Endodermal cell (in vitro differentiated cells): ENCODE results near the gene CERT1. TPM values are rescaled to one million over a fixed set of nuclear protein-coding genes. Genes with fewer than 3 reads are reported as not detected.

Experiments
- DNase-seq: peaks from one replicate; pipeline ENCODE4 v3.0.0-alpha.2; 2017
- H3K27ac ChIP-seq: 2 replicates; pipeline ENCODE4 v1.5.1; 2013; ENCODE audit warnings: mild to moderate bottlenecking, low read depth, low read length, moderate library complexity
- H3K27me3 ChIP-seq: 2 replicates; pipeline ENCODE4 v1.6.1; 2013; ENCODE audit warnings: mild to moderate bottlenecking, low read length, moderate library complexity; ENCODE audit not compliant: insufficient read depth, control insufficient read depth, poor library complexity, severe bottlenecking
- H3K36me3 ChIP-seq: 2 replicates; pipeline ENCODE4 v1.7.0; 2013; ENCODE audit warnings: mild to moderate bottlenecking, low read length, moderate library complexity; ENCODE audit not compliant: control insufficient read depth, insufficient read depth
- H3K4me1 ChIP-seq: one replicate; pipeline ENCODE4 v1.7.0; 2013; ENCODE audit warnings: low read length; ENCODE audit not compliant: control insufficient read depth, insufficient read depth
- H3K4me3 ChIP-seq: 2 replicates; pipeline ENCODE4 v1.5.1; 2013; ENCODE audit warnings: mild to moderate bottlenecking, low read length, moderate library complexity
- H3K9ac ChIP-seq: 2 replicates; pipeline ENCODE4 v1.6.1; 2013; ENCODE audit warnings: mild to moderate bottlenecking, low read length, moderate library complexity; ENCODE audit not compliant: poor library complexity, severe bottlenecking; ENCODE audit errors: extremely low read depth
- H3K9me3 ChIP-seq: 2 replicates; pipeline ENCODE4 v1.6.1; 2013; ENCODE audit warnings: mild to moderate bottlenecking, low read length, moderate library complexity; ENCODE audit not compliant: control insufficient read depth
- H3K27ac Mint-ChIP-seq: 2 replicates; pipeline ENCODE4 v1.8.0; 2020; ENCODE audit warnings: mixed read lengths
- H3K27me3 Mint-ChIP-seq: 2 replicates; pipeline ENCODE4 v1.8.0; 2021; ENCODE audit warnings: mild to moderate bottlenecking, mixed read lengths; ENCODE audit not compliant: insufficient read depth
- H3K36me3 Mint-ChIP-seq: 2 replicates; pipeline ENCODE4 v1.8.0; 2020; ENCODE audit warnings: low read depth, mixed read lengths
- H3K4me1 Mint-ChIP-seq: 2 replicates; pipeline ENCODE4 v1.8.0; 2020; ENCODE audit warnings: mixed read lengths
- H3K4me3 Mint-ChIP-seq: 2 replicates; pipeline ENCODE4 v1.8.0; 2020; ENCODE audit warnings: mild to moderate bottlenecking, moderate library complexity, mixed read lengths
- H3K9me3 Mint-ChIP-seq: 2 replicates; pipeline ENCODE4 v1.8.0; 2020; ENCODE audit warnings: mild to moderate bottlenecking, mixed read lengths
- CTCF ChIP-seq: fragments of 200-600 bp; sonication (generic); conservative IDR thresholded peaks from 2 replicates; pipeline ENCODE4 v1.5.0; 2021; ENCODE audit warnings: antibody characterized with exemption, mild to moderate bottlenecking
- WGBS, 2 experiments: methylation state at CpG; one replicate each; pipeline versions ENCODE4 v1.1.5 to v1.1.7; 2013; ENCODE audit warnings: missing lambda C conversion rate in 2 of 2, mixed read lengths in 1 of 2; ENCODE audit not compliant: insufficient coverage in 1 of 2, insufficient read length in 1 of 2; 5-methylcytosine and 5-hydroxymethylcytosine counted together
- total RNA-seq, 2 donors: library from RNA; stranded (reverse); fragmentation: NEBNext Ultra II Directional in 1 of 2; extraction: Animal tissue kit (Norgen Biotek cat#: 25700) in 1 of 2; gene quantifications; 2 replicates in 1 of 2; 3 replicates in 1 of 2; pipeline ENCODE4 v1.2.1, GENCODE V29; 2021

Gene CERT1
- total RNA-seq, 2 donors from 2014 or later: 51.0 to 73.5 TPM

- H3K27ac Mint-ChIP-seq: no peak overlapping the region
- peaks cover 25% of the 10 kb centered on the region for H3K9me3 Mint-ChIP-seq
- WGBS, 2 experiments: 100% methylated on average over 1 of the region's 1 CpG; no CpG with 5 or more reads in 1 of the 2 experiments
- no peaks in the 10 kb centered on the region for H3K27me3 Mint-ChIP-seq
- Histone ChIP-seq H3K9me3 (peaks cover 6% of the 10 kb centered on the region), H3K4me1 (no peaks in the 10 kb centered on the region), H3K4me3 (no peak overlapping the region), H3K9ac (no peak overlapping the region), H3K27me3 (no peaks in the 10 kb centered on the region), H3K27ac (no peak overlapping the region), H3K36me3 (peaks cover 29% of the 10 kb centered on the region)
- no peak overlapping the region for H3K4me3 Mint-ChIP-seq
- no peak for DNase-seq
- peaks cover 4% of the 10 kb centered on the region for H3K4me1 Mint-ChIP-seq
- TF ChIP-seq CTCF: no peak
- peaks cover 34% of the 10 kb centered on the region for H3K36me3 Mint-ChIP-seq
Measured at GRCh38 chr5:75558221-75558620, 46.8 kb upstream of the CERT1 start.

GRCh38 chr5:75553358-75553757 is 41.9 kb upstream of the CERT1 start:
- no peaks in the 10 kb centered on the region for H3K4me1 ChIP-seq
- Mint-ChIP-seq H3K36me3 (peaks cover 25% of the 10 kb centered on the region), H3K27me3 (no peaks in the 10 kb centered on the region), H3K27ac (no peak overlapping the region), H3K9me3 (no peaks in the 10 kb centered on the region), H3K4me3 (no peak overlapping the region), H3K4me1 (no peaks in the 10 kb centered on the region)
- DNase-seq: no peak
- H3K36me3 ChIP-seq: peaks cover 37% of the 10 kb centered on the region
- H3K27me3 ChIP-seq: no peaks in the 10 kb centered on the region
- TF ChIP-seq CTCF: no peak
- no peak overlapping the region for H3K4me3 ChIP-seq
- no peak overlapping the region for H3K27ac ChIP-seq
- 100% methylated on average over 1 of the region's 1 CpG; no CpG with 5 or more reads in 1 of the 2 experiments for WGBS, 2 experiments
- no peak overlapping the region for H3K9ac ChIP-seq
- peaks cover 5% of the 10 kb centered on the region for H3K9me3 ChIP-seq

GRCh38 chr5:75552764-75553163 is 41.3 kb upstream of the CERT1 start:
- H3K36me3 ChIP-seq: peaks cover 33% of the 10 kb centered on the region
- H3K9me3 ChIP-seq: peaks cover 5% of the 10 kb centered on the region
- no peak for TF ChIP-seq CTCF
- no peak overlapping the region for H3K4me3 Mint-ChIP-seq
- H3K27me3 Mint-ChIP-seq: no peaks in the 10 kb centered on the region
- H3K4me1 ChIP-seq: no peaks in the 10 kb centered on the region
- peaks cover 22% of the 10 kb centered on the region for H3K36me3 Mint-ChIP-seq
- H3K9me3 Mint-ChIP-seq: no peaks in the 10 kb centered on the region
- no peaks in the 10 kb centered on the region for H3K27me3 ChIP-seq
- H3K4me1 Mint-ChIP-seq: no peaks in the 10 kb centered on the region
- no peak for DNase-seq
- H3K4me3 ChIP-seq: no peak overlapping the region
- no peak overlapping the region for H3K27ac Mint-ChIP-seq
- WGBS, 2 experiments: 97% methylated on average over 2 of the region's 2 CpGs; no CpG with 5 or more reads in 1 of the 2 experiments
- H3K9ac ChIP-seq: no peak overlapping the region
- no peak overlapping the region for H3K27ac ChIP-seq
